MM.1S (cell line): ENCODE results near the gene COMMD4.
"Not testable (repeated sequence)": the region's sequence is repeated elsewhere in the genome, so short reads cannot be mapped to it uniquely, and the experiment has no call there.

Experiments used
- DNase-seq: peaks from one replicate; pipeline ENCODE4 v3.0.0-alpha.2; 2015
- H2AFZ ChIP-seq: fragments of 300-600 bp; sonication (generic); 2 replicates; pipeline ENCODE4 v1.6.0; 2016; ENCODE audit warnings: antibody characterized with exemption, low read length
- H3F3A ChIP-seq: fragments of 300-600 bp; sonication (generic); 2 replicates; pipeline ENCODE4 v1.6.1; 2016; ENCODE audit warnings: mild to moderate bottlenecking, antibody characterized with exemption, low read length, moderate library complexity, mixed read lengths; ENCODE audit not compliant: insufficient read depth
- H3K27ac ChIP-seq: fragments of 300-600 bp; sonication (generic); 2 replicates; pipeline ENCODE4 v1.5.1; 2016; ENCODE audit warnings: mild to moderate bottlenecking, low read length
- H3K27me3 ChIP-seq: fragments of 300-600 bp; sonication (generic); replicated peaks from 2 replicates; pipeline ENCODE4 v1.6.0; 2016; ENCODE audit warnings: low read length; ENCODE audit not compliant: insufficient read depth
- H3K36me3 ChIP-seq: fragments of 300-600 bp; sonication (generic); replicated peaks from 2 replicates; pipeline ENCODE4 v1.6.1; 2016; ENCODE audit warnings: mild to moderate bottlenecking, low read length, mixed read lengths; ENCODE audit not compliant: insufficient read depth
- H3K4me1 ChIP-seq: fragments of 300-600 bp; sonication (generic); 2 replicates; pipeline ENCODE4 v1.6.1; 2016; ENCODE audit warnings: low read length, mixed read lengths
- H3K4me2 ChIP-seq: fragments of 300-600 bp; sonication (generic); 2 replicates; pipeline ENCODE4 v1.6.0; 2016; ENCODE audit warnings: low read depth, low read length
- H3K4me3 ChIP-seq: fragments of 300-600 bp; sonication (generic); 2 replicates; pipeline ENCODE4 v1.5.1; 2016; ENCODE audit warnings: low read length, mixed read lengths
- H3K79me2 ChIP-seq: fragments of 300-600 bp; sonication (generic); 2 replicates; pipeline ENCODE4 v1.6.1; 2016; ENCODE audit warnings: mixed run types, low read length, mixed read lengths
- H3K9ac ChIP-seq: fragments of 300-600 bp; sonication (generic); 2 replicates; pipeline ENCODE4 v1.6.1; 2016; ENCODE audit warnings: low read length, mixed read lengths
- H3K9me2 ChIP-seq: fragments of 300-600 bp; sonication (generic); replicated peaks from 2 replicates; pipeline ENCODE4 v1.6.1; 2016; ENCODE audit warnings: mild to moderate bottlenecking, low read length, mixed read lengths; ENCODE audit not compliant: insufficient read depth
- H3K9me3 ChIP-seq: fragments of 300-600 bp; sonication (generic); replicated peaks from 2 replicates; pipeline ENCODE4 v1.6.1; 2016; ENCODE audit warnings: mild to moderate bottlenecking, low read length, mixed read lengths; ENCODE audit not compliant: insufficient read depth
- H4K20me1 ChIP-seq: fragments of 300-600 bp; sonication (generic); 2 replicates; pipeline ENCODE4 v1.6.1; 2016; ENCODE audit warnings: mild to moderate bottlenecking, low read length, moderate library complexity, mixed read lengths; ENCODE audit not compliant: insufficient read depth
- CTCF ChIP-seq: fragments of 300-600 bp; sonication (generic); IDR thresholded peaks from 2 replicates; pipeline ENCODE4 v1.5.1; 2016; ENCODE audit warnings: antibody characterized with exemption, low read length, mixed read lengths
- EZH2 ChIP-seq: fragments of 300-600 bp; sonication (generic); optimal IDR thresholded peaks from 2 replicates; pipeline ENCODE3; 2017; ENCODE audit warnings: low read depth, mild to moderate bottlenecking, antibody characterized with exemption, low read length, mixed read lengths
- EZH2phosphoT487 ChIP-seq: fragments of 300-600 bp; sonication (generic); IDR thresholded peaks from 2 replicates; pipeline ENCODE4 v1.6.1; 2018; ENCODE audit warnings: antibody characterized with exemption, low read length

COMMD4 gene

GRCh38 chr15:75348562-75349350 lies 12.9 kb downstream of the COMMD4 start:
- Histone ChIP-seq H3K4me3 (no peak overlapping the region), H3K79me2 (no peaks in the 10 kb centered on the region), H3K27me3 (no peaks in the 10 kb centered on the region), H3K27ac (no peak overlapping the region), H3K4me1 (no peaks in the 10 kb centered on the region), H3K36me3 (no peaks in the 10 kb centered on the region), H3K4me2 (peak overlapping the region; percentile 92; the same call in 1 of the 2 replicates), H3F3A (no peaks in the 10 kb centered on the region), H3K9me3 (no peaks in the 10 kb centered on the region), H3K9me2 (no peaks in the 10 kb centered on the region), H3K9ac (no peak overlapping the region), H2AFZ (no peak overlapping the region), H4K20me1 (no peaks in the 10 kb centered on the region)
- DNase-seq = no peak
- no peak for TF ChIP-seq EZH2phosphoT487
- TF ChIP-seq CTCF = no peak
- TF ChIP-seq EZH2 = no peak

- not testable (repeated sequence) for H3K36me3 ChIP-seq, H3K79me2 ChIP-seq, DNase-seq, H3K9ac ChIP-seq, H3K9me3 ChIP-seq, H3K4me2 ChIP-seq, H2AFZ ChIP-seq, H3K9me2 ChIP-seq, H3K4me3 ChIP-seq, H3K27ac ChIP-seq, H3F3A ChIP-seq, H3K27me3 ChIP-seq, H3K4me1 ChIP-seq, H4K20me1 ChIP-seq
These were observed 13.4 kb downstream of the COMMD4 start for GRCh38 chr15:75349351-75349669.

- Histone ChIP-seq H3K4me2 (no peak overlapping the region), H3K9me3 (no peaks in the 10 kb centered on the region), H3K27me3 (no peaks in the 10 kb centered on the region), H3K4me1 (no peaks in the 10 kb centered on the region), H3F3A (no peaks in the 10 kb centered on the region), H3K79me2 (no peaks in the 10 kb centered on the region), H4K20me1 (no peaks in the 10 kb centered on the region), H3K9ac (no peak overlapping the region), H3K9me2 (no peaks in the 10 kb centered on the region), H3K27ac (no peak overlapping the region), H3K4me3 (no peak overlapping the region), H2AFZ (no peak overlapping the region), H3K36me3 (no peaks in the 10 kb centered on the region)
- no peak for DNase-seq
- no peak for TF ChIP-seq EZH2
- no peak for TF ChIP-seq CTCF
- no peak for TF ChIP-seq EZH2phosphoT487
These were observed 14.2 kb downstream of the COMMD4 start for GRCh38 chr15:75349851-75350588.
